Right lobe of liver (tissue), 4 donors: ENCODE results near the gene PKD2L1.

Source experiments
- CTCF ChIP-seq, 4 donors: fragments of 200-600 bp in 3 of 4; fragments of 450-650 bp in 1 of 4; IDR thresholded peaks; one replicate each; pipeline versions ENCODE4 v1.5.1 to v1.8.0; 2016 to 2022; ENCODE audit warnings: antibody characterized with exemption in 4 of 4, mild to moderate bottlenecking in 2 of 4
- POLR2A ChIP-seq: fragments of 450-650 bp; IDR thresholded peaks from one replicate; pipeline ENCODE4 v1.6.1; 2017; ENCODE audit warnings: antibody characterized with exemption, mild to moderate bottlenecking
- donor health status: DM: no; HTN: no; CAD: no.
- donor health status: DM: no; HTN: no; CAD: no.
- donor health status: DM: no; HTN: yes; CAD: no.

- TF ChIP-seq CTCF (IDR thresholded peaks at IDR 0.05) (no peak), POLR2A (no peak)
These were observed 81.2 kb downstream of the PKD2L1 start for GRCh38 chr10:100248820-100249219.
